GM12878 (cell line): ENCODE data around the gene SLC35F3. TPM values are rescaled to one million over a fixed set of nuclear protein-coding genes. Genes with fewer than 3 reads are reported as not detected.

ENCODE experiments used
- ATAC-seq: fragments of 200-7000 bp; cut with Tn5 transposase; 3 replicates; pipeline ENCODE4 v1.9.1; 2020; ENCODE audit warnings: mild to moderate bottlenecking, moderate library complexity
- BruUV-seq: library from RNA; stranded (reverse); fragments of 400-500 nt; replicated peaks from 2 replicates; lab custom pipeline; 2021; lab: Mats Ljungman, UMichigan
- CTCF ChIA-PET: fragments of 300-600 bp; sonication (Branson Sonifier 250); formaldehyde crosslinking; extraction: SDS; loops from one replicate; lab custom pipeline; 2021; ENCODE audit warnings: inconsistent platforms; lab: Yijun Ruan, JAX
- POLR2A ChIA-PET: fragments of 350-600 bp; formaldehyde crosslinking; extraction: SDS; loops from one replicate; lab custom pipeline; 2021; ENCODE audit warnings: inconsistent platforms; lab: Charles Lee
- RAD21 ChIA-PET: fragments of 300-600 bp; sonication (Branson Sonifier 250); formaldehyde crosslinking; loops from one replicate; lab custom pipeline; 2023; ENCODE audit warnings: antibody characterized with exemption; ENCODE audit not compliant: unreplicated experiment; lab: Charles Lee
- SMC1A ChIA-PET: fragments of 300-600 bp; sonication (Branson Sonifier 250); formaldehyde crosslinking; loops from one replicate; lab custom pipeline; 2023; ENCODE audit not compliant: unreplicated experiment, uncharacterized antibody; lab: Charles Lee
- DNase-seq: peaks from one replicate; pipeline ENCODE4 v3.0.0-alpha.2; 2011; ENCODE audit warnings: low read depth, low spot score
- FAIRE-seq: peaks from 3 replicates; lab custom pipeline; 2011; peaks lifted over from hg19 to GRCh38; lab: Jason Lieb, UNC
- H2AFZ ChIP-seq: 2 replicates; pipeline ENCODE4 v1.6.0; 2011; ENCODE audit warnings: low read depth, low read length, control low read depth; ENCODE audit not compliant: control insufficient read depth
- H3K27ac ChIP-seq: 2 replicates; pipeline ENCODE4 v1.5.1; 2011; ENCODE audit warnings: control low read depth; ENCODE audit not compliant: control insufficient read depth, insufficient read depth
- H3K27me3 ChIP-seq, 2 experiments: replicated peaks in 1 of 2; 2 replicates each; pipeline versions ENCODE4 v1.6.0 to v1.6.1; 2011; ENCODE audit warnings: low read length in 1 of 2; ENCODE audit not compliant: control insufficient read depth in 2 of 2, insufficient read depth in 2 of 2
- H3K36me3 ChIP-seq, 2 experiments: 2 replicates each; pipeline ENCODE4 v1.5.1; 2011; ENCODE audit warnings: low read length in 1 of 2; ENCODE audit not compliant: control insufficient read depth in 2 of 2, insufficient read depth in 2 of 2
- H3K4me1 ChIP-seq: 2 replicates; pipeline ENCODE4 v1.6.1; 2011; ENCODE audit warnings: mild to moderate bottlenecking, low read length, moderate library complexity, mixed read lengths; ENCODE audit not compliant: control insufficient read depth, insufficient read depth
- H3K4me2 ChIP-seq: 2 replicates; pipeline ENCODE4 v1.6.0; 2011; ENCODE audit warnings: control low read depth; ENCODE audit not compliant: control insufficient read depth, insufficient read depth
- H3K4me3 ChIP-seq: fragments of 200-600 bp; sonication (generic); 2 replicates; pipeline ENCODE4 v1.5.1; 2016
- H3K79me2 ChIP-seq: 2 replicates; pipeline ENCODE4 v1.6.0; 2011; ENCODE audit warnings: low read length; ENCODE audit not compliant: control insufficient read depth, insufficient read depth
- H3K9ac ChIP-seq: 2 replicates; pipeline ENCODE4 v1.8.0; 2011; ENCODE audit warnings: low read length, control low read depth, mixed read lengths; ENCODE audit not compliant: control insufficient read depth, insufficient read depth
- H3K9me3 ChIP-seq: replicated peaks from 3 replicates; pipeline ENCODE4 v1.5.1; 2011; ENCODE audit warnings: mild to moderate bottlenecking, low read length; ENCODE audit not compliant: control insufficient read depth, insufficient read depth
- H4K20me1 ChIP-seq: 2 replicates; pipeline ENCODE4 v1.6.0; 2011; ENCODE audit not compliant: control insufficient read depth, insufficient read depth
- CHD1 ChIP-seq: IDR thresholded peaks from 2 replicates; pipeline ENCODE4 v1.6.1; 2012; ENCODE audit warnings: low read depth, low read length, improper control_type of control experiment
- FOXM1 ChIP-seq: IDR thresholded peaks from 2 replicates; pipeline ENCODE4 v1.6.1; 2012; ENCODE audit warnings: low read depth, mild to moderate bottlenecking, inconsistent platforms, low read length, moderate library complexity
- GATAD2B ChIP-seq: fragments of 450-650 bp; conservative IDR thresholded peaks from 2 replicates; pipeline ENCODE4 v1.6.1; 2017; ENCODE audit warnings: low read depth, mild to moderate bottlenecking, moderate library complexity
- KAT2A ChIP-seq: conservative IDR thresholded peaks from 2 replicates; pipeline ENCODE4 v1.6.1; 2011; ENCODE audit warnings: low read depth, low read length; ENCODE audit not compliant: control insufficient read depth
- MTA3 ChIP-seq: IDR thresholded peaks from 2 replicates; pipeline ENCODE4 v1.6.1; 2012; ENCODE audit warnings: low read length, inconsistent platforms, borderline replicate concordance
- NFIC ChIP-seq: IDR thresholded peaks from 2 replicates; pipeline ENCODE4 v1.6.1; 2012; ENCODE audit warnings: low read depth, mild to moderate bottlenecking, inconsistent platforms, low read length, moderate library complexity
- NR2C2 ChIP-seq: IDR thresholded peaks from 2 replicates; pipeline ENCODE4 v1.6.1; 2011; ENCODE audit warnings: borderline replicate concordance, low read depth; ENCODE audit not compliant: control insufficient read depth, insufficient read length
- RCOR1 ChIP-seq: conservative IDR thresholded peaks from 2 replicates; pipeline ENCODE4 v1.6.1; 2012; ENCODE audit warnings: low read depth, low read length, improper control_type of control experiment
- RELA ChIP-seq: fragments of 450-650 bp; IDR thresholded peaks from 2 replicates; pipeline ENCODE4 v1.8.0; 2014; ENCODE audit warnings: borderline replicate concordance; ENCODE audit not compliant: partially characterized antibody
- SMAD1 ChIP-seq: fragments of 450-650 bp; IDR thresholded peaks from 2 replicates; pipeline ENCODE4 v1.6.1; 2018; ENCODE audit warnings: mild to moderate bottlenecking, low read depth; ENCODE audit not compliant: partially characterized antibody
- SMC3 ChIP-seq: IDR thresholded peaks from 2 replicates; pipeline ENCODE4 v1.6.1; 2011; ENCODE audit warnings: low read length, improper control_type of control experiment, borderline replicate concordance
- STAT3 ChIP-seq: IDR thresholded peaks from 2 replicates; pipeline ENCODE4 v1.6.1; 2011; ENCODE audit warnings: low read depth, low read length, improper control_type of control experiment
- TAF1 ChIP-seq: IDR thresholded peaks from 2 replicates; pipeline ENCODE4 v1.6.1; 2011; ENCODE audit warnings: mild to moderate bottlenecking, low read depth, low read length, borderline replicate concordance
- ZNF384 ChIP-seq: IDR thresholded peaks from 2 replicates; pipeline ENCODE4 v1.6.1; 2012; ENCODE audit warnings: low read depth, mild to moderate bottlenecking, low read length, improper control_type of control experiment, borderline replicate concordance
- ZNF622 ChIP-seq: fragments of 450-650 bp; IDR thresholded peaks from 2 replicates; pipeline ENCODE4 v1.6.1; 2017; ENCODE audit warnings: mild to moderate bottlenecking, inconsistent platforms
- ZSCAN29 ChIP-seq: fragments of 450-650 bp; IDR thresholded peaks from 2 replicates; pipeline ENCODE4 v1.6.1; 2017; ENCODE audit warnings: mild to moderate bottlenecking, moderate library complexity
- WGBS: methylation state at CpG from one replicate; pipeline ENCODE4 v1.1.6; 2016; ENCODE audit warnings: low lambda C conversion rate; ENCODE audit not compliant: insufficient replicate concordance, insufficient coverage; ENCODE audit errors: missing lambda C conversion rate; 5-methylcytosine and 5-hydroxymethylcytosine counted together
- in situ Hi-C: fragments of 300-500 bp; cut with MboI; formaldehyde crosslinking; loops from 9 replicates; pipeline ENCODE4 v1.14.3; 2018; ENCODE audit warnings: mixed read lengths
- intact Hi-C: fragments of 100-400 bp; cut with micrococcal nuclease; formaldehyde crosslinking; loops from one replicate; pipeline ENCODE4 v1.14.2; 2022; ENCODE audit not compliant: unreplicated experiment
- polyA plus RNA-seq, 11 experiments: library from polyadenylated mRNA; depleted of rRNA in 4 of 11; unstranded in 6 of 11; stranded (reverse) in 5 of 11; fragments of >200 nt; fragmentation: Nextera tagmentation in 4 of 11; fragmentation: Illumina TruSeq in 1 of 11; extraction: Ambion mirVana in 4 of 11; extraction: Trizol in 1 of 11; gene quantifications; 1 replicate in 1 of 11; 2 replicates in 10 of 11; pipeline versions ENCODE4 v1.2.1 to v1.2.3, GENCODE V29; 2011 to 2016; ENCODE audit warnings: inconsistent platforms in 2 of 11, missing spikeins in 2 of 11, low read depth in 1 of 11
- total RNA-seq, 4 experiments: library from RNA; depleted of rRNA in 3 of 4; stranded (reverse); fragments of >200 nt in 3 of 4; fragmentation: Illumina TruSeq in 1 of 4; extraction: Trizol in 1 of 4; gene quantifications; 2 replicates each; pipeline versions ENCODE4 v1.2.1 to v1.2.3, GENCODE V29; 2013 to 2021
- TF ChIP-seq, protein P1 (sequence below): fragments of 450-650 bp; IDR thresholded peaks from 2 replicates; pipeline ENCODE4 v1.6.1; 2014; ENCODE audit warnings: mild to moderate bottlenecking
- TF ChIP-seq, protein P2 (sequence below): fragments of 450-650 bp; IDR thresholded peaks from 2 replicates; pipeline ENCODE4 v1.6.1; 2016; ENCODE audit warnings: mild to moderate bottlenecking, moderate library complexity, borderline replicate concordance

The SLC35F3 gene
- total and polyA plus RNA-seq, 10 of the 15 experiments (the other 5 are each of a cell fraction or from before 2014, with no cell fraction given) = 1.0 to 8.6 (median 5.7) TPM

DNA sequence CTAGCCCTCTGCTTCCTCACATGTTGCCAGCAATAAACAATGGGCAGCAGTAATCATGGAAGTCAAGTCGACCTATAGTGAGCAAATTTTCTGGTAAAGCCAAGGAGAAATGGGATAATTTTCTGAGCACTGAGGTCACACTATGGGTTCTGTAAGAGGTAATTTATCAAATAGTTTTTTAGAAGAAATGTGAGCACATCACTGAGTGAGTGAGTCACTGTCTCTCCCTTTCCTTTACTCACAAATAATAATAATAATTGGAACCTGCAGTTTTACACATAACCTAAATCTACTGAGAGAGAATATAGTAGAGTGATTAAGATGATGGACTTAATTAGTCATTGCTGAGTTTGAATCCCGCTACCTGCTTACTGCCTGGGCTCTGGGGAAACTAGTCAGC lies 23.6 kb downstream of the SLC35F3 start:
- no peak overlapping the region for H3K4me3 ChIP-seq
- ATAC-seq (no peak), FAIRE-seq (no peak), DNase-seq (no peak)
- no peaks in the 10 kb centered on the region for H4K20me1 ChIP-seq
- H3K4me2 ChIP-seq = no peak overlapping the region
- ChIA-PET CTCF (interaction anchor here (1.4 kb wide), 1 partner anchor 486 kb away, joined by 4 read pairs; no protein-coding TSS in a partner anchor), SMC1A (no interaction called here), POLR2A (no interaction called here), RAD21 (no interaction called here)
- no peak overlapping the region for H2AFZ ChIP-seq
- H3K4me1 ChIP-seq = no peaks in the 10 kb centered on the region
- H3K9ac ChIP-seq = no peak overlapping the region
- no TSS peak for BruUV-seq
- no peak overlapping the region for H3K27ac ChIP-seq
- in situ Hi-C loops (no loop called here), intact Hi-C loops (no loop called here)
- H3K27me3 ChIP-seq = no peaks in the 10 kb centered on the region
- H3K79me2 ChIP-seq = no peaks in the 10 kb centered on the region
- 0% methylated on average over 2 of the region's 2 CpGs for WGBS
- no peaks in the 10 kb centered on the region for H3K9me3 ChIP-seq
- no peaks in the 10 kb centered on the region for H3K36me3 ChIP-seq
- TF ChIP-seq ZNF622 (no peak), RELA (no peak), MTA3 (no peak), ZNF384 (no peak), GATAD2B (no peak), SMC3 (no peak), NR2C2 (no peak), TAF1 (no peak), SMAD1 (no peak), FOXM1 (no peak), NFIC (no peak), RCOR1 (no peak), ZSCAN29 (no peak), KAT2A (no peak), STAT3 (no peak), CHD1 (no peak)
- TF ChIP-seq, protein P1, sequence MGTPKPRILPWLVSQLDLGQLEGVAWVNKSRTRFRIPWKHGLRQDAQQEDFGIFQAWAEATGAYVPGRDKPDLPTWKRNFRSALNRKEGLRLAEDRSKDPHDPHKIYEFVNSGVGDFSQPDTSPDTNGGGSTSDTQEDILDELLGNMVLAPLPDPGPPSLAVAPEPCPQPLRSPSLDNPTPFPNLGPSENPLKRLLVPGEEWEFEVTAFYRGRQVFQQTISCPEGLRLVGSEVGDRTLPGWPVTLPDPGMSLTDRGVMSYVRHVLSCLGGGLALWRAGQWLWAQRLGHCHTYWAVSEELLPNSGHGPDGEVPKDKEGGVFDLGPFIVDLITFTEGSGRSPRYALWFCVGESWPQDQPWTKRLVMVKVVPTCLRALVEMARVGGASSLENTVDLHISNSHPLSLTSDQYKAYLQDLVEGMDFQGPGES = no peak
- TF ChIP-seq, protein P2, sequence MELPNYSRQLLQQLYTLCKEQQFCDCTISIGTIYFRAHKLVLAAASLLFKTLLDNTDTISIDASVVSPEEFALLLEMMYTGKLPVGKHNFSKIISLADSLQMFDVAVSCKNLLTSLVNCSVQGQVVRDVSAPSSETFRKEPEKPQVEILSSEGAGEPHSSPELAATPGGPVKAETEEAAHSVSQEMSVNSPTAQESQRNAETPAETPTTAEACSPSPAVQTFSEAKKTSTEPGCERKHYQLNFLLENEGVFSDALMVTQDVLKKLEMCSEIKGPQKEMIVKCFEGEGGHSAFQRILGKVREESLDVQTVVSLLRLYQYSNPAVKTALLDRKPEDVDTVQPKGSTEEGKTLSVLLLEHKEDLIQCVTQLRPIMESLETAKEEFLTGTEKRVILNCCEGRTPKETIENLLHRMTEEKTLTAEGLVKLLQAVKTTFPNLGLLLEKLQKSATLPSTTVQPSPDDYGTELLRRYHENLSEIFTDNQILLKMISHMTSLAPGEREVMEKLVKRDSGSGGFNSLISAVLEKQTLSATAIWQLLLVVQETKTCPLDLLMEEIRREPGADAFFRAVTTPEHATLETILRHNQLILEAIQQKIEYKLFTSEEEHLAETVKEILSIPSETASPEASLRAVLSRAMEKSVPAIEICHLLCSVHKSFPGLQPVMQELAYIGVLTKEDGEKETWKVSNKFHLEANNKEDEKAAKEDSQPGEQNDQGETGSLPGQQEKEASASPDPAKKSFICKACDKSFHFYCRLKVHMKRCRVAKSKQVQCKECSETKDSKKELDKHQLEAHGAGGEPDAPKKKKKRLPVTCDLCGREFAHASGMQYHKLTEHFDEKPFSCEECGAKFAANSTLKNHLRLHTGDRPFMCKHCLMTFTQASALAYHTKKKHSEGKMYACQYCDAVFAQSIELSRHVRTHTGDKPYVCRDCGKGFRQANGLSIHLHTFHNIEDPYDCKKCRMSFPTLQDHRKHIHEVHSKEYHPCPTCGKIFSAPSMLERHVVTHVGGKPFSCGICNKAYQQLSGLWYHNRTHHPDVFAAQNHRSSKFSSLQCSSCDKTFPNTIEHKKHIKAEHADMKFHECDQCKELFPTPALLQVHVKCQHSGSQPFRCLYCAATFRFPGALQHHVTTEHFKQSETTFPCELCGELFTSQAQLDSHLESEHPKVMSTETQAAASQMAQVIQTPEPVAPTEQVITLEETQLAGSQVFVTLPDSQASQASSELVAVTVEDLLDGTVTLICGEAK = no peak
